Cardiac fibroblast (primary cell): ENCODE results near the gene KDM5A.
A peak's percentile ranks its signal among the peaks of the same experiment; 100 is the strongest.
"Not testable (repeated sequence)": the region's sequence is repeated elsewhere in the genome, so short reads cannot be mapped to it uniquely, and the experiment has no call there.

Experiments used
- DNase-seq, 2 donors: peaks; one replicate each; pipeline versions ENCODE4 v3.0.0 to v3.0.0-alpha.2; 2010; ENCODE audit warnings: low read depth in 2 of 2
- H3K4me3 ChIP-seq, 2 donors: replicated peaks in 1 of 2; 1 replicate in 1 of 2; 2 replicates in 1 of 2; pipeline ENCODE4 v1.5.1; 2011; ENCODE audit warnings: low read depth in 2 of 2, low read length in 2 of 2, mild to moderate bottlenecking in 2 of 2, moderate library complexity in 1 of 2
- TF ChIP-seq, protein P1 (sequence below): IDR thresholded peaks from one replicate; pipeline ENCODE4 v1.5.1; 2011; ENCODE audit warnings: low read depth, mild to moderate bottlenecking, low read length, inconsistent platforms

Gene KDM5A

DNA sequence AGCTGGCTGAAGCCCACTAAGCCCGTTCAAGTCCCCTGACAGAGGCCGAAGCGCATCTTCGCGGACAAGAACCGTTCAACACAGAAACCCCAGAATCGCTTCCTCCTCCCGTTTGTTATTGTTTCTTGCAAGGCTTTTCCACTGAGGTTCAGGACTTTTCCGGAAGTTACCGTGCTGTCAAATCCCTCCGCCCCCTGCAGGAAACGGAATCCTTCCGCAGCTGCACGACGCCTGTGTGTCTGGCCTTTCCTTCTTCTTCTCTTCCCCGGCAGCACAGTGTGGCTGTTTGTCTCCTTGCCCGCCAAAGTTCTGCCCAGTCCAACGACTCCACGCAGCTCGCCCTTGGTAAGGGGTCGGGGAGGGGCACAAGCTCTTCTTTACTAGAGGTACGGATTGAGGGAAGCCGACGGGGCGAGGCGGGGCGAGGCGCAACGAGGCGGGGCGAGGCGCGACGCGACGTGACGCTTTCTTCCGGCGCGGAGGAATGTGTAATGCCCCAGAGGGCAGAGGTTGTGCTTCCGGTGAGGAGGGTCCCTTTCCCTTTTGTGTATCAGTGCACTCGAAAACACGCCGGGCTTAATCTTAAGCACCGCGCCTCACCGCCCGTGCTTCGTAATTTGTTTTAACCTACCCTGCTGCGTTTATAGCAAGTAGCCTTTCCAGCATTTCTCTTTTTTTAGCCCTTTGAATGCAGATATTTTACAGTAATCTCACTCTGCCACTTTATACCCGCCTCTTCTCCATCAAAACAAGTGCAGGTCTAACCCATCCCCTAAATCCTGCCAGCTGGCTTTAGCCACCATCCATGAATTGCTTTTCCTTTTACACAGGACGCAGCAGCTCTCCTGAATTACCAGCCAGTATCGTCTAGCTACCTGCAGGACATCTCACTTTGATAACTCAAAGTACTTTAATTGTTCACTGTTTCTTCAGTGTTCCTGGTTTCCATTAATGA lies at the start of gene KDM5A:
KDM5A (minus strand) TSS at position 179 of the 955 bp plus-strand sequence. CDS start 229 bp downstream, outside the sequence.
- H3K4me3 ChIP-seq: peak within 1 kb of the TSS; percentile 81 to 85
- TF ChIP-seq, protein P1, sequence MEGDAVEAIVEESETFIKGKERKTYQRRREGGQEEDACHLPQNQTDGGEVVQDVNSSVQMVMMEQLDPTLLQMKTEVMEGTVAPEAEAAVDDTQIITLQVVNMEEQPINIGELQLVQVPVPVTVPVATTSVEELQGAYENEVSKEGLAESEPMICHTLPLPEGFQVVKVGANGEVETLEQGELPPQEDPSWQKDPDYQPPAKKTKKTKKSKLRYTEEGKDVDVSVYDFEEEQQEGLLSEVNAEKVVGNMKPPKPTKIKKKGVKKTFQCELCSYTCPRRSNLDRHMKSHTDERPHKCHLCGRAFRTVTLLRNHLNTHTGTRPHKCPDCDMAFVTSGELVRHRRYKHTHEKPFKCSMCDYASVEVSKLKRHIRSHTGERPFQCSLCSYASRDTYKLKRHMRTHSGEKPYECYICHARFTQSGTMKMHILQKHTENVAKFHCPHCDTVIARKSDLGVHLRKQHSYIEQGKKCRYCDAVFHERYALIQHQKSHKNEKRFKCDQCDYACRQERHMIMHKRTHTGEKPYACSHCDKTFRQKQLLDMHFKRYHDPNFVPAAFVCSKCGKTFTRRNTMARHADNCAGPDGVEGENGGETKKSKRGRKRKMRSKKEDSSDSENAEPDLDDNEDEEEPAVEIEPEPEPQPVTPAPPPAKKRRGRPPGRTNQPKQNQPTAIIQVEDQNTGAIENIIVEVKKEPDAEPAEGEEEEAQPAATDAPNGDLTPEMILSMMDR: no peak
- peak; percentile 96 for DNase-seq

DNA sequence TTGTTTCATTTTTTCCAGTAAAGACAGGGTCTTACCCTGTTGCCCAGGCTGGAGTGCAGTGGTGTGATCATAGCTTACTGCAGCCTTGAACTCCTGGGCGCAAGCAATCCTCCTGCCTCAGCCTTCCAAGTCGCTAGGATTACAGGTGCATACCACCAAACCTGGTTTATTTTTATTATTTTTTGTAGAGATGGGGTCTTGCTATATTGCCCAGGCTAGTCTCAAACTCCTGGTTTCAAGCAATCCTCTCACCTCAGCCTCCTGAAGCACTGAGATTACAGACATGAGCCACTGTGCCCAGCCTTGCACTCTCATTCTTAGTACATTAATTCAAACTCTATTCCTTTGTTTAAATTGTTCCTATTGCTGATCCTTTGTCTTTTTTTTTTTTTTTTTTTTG lies 46.6 kb upstream of the KDM5A start:
- not testable (repeated sequence) for DNase-seq, H3K4me3 ChIP-seq

DNA sequence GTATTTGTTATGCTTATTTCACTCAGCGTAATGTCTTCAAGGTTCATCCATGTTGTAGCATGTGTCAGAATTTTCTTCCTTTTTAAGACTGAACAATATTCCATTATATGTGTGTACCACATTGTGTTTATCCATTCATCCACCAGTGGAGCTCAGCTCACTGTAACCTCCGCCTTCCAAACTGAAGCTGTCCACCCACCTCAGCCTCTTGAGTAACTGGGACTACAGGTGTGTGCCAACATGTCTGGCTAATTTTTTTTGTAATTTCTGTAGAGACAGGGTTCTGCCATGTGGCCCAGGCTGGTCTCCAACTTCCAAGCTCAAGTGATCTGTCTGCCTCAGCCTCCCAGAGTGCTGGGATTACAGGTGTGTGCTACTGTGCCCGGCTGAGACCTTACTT lies 33.4 kb upstream of the KDM5A start:
- TF ChIP-seq, protein P1: no peak
- H3K4me3 ChIP-seq: no peak overlapping the region
- no peak for DNase-seq

DNA sequence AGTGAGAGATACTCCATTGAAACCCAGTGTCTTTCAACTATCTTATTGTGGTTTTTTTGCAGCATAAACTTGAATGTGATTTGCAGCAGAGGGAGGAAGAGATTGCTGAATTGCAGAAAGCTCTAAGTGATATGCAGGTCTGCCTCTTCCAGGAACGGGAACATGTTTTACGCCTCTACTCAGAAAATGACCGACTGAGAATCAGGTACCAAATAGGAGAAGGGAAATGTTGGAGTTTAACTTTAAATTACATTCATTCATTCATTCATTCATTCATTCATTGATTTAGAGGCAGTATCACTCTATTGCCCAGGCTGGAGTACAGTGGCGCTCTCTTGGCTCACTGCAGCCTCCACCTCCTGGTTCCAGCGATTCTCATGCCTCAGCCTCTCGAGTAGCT lies 29.3 kb upstream of the KDM5A start:
- no peak overlapping the region for H3K4me3 ChIP-seq
- no peak for DNase-seq
- TF ChIP-seq, protein P1: no peak

DNA sequence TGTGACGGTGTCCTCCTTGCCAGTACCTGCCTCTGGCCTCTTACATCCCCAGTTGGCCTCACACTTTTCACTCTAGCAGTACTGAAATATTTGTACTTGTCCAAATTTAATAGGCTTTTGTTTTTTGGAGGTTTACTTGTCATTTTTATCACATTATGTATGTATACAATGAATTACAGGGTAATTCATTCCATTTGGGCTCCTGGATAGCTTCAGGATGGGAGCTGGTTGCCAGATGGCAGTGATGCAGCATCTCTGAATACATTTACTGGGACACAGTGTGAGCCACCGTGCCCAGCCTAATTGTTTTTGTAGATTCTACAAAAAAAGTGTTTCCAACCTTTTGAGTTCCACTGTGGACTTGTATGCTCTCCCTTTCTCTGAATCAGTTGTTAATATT lies 25.7 kb upstream of the KDM5A start:
- TF ChIP-seq, protein P1: no peak
- DNase-seq: no peak

DNA sequence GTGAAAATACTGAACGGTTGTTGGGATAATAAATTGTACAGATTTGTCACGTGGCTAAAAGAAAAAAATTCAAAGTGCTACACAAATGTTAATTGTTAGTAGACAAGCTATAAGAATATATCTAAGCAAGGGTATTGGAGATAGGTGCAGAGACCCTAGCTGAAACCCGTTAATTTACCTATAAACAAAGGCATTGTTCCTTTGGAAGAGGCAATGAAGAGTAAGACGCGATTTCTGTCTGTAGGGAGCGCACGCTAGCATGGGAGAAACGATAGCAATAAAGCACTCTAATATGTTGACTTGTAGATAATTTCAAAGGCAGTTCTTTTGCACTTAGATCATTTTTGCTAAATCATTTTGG lies 12.9 kb upstream of the KDM5A start:
- peak overlapping the region; percentile 71 to 81 for H3K4me3 ChIP-seq
- DNase-seq: peak; percentile 41 to 54
- TF ChIP-seq, protein P1: peak; percentile 33

More for the DNA sequence above, 25.7 kb upstream of the KDM5A start:
- no peak overlapping the region for H3K4me3 ChIP-seq

DNA sequence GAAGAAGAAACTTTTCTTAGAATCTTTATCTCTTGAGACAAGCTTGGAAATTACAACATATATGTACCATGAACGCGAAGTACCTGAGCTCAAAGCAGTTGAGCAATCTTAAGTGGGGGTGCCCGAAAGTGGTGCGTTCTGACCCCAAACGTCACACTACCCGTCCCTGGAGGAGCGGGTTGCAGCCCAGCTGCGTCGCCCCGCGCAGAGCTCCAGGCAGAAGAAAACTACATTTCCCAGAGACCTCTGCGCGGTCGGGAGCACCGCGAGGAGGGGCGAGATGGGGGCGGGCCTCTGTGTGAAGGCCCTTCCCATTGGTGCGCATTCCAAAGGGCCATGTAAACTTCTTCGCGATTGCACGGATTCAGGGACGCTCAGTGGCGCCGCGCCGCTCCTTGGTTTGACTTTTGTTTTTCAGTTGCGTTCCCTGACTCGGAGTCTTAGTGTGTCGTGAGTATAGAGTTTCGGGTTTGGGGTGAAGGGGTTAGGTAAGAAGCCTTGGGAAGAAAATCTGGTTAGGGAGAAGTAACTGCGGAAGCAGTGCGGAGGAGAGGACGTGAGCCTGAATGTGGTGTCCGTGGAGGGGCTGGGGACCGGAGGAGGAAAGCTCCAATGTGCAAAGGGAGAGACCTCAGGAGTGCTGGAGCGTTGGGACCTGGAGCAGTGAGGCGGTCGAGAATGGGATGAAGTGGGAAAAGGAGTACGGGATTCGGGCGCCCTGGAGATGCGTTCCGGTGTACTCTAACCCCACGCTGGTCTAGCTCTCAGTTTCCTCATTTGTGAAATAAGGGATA lies 12.3 kb upstream of the KDM5A start, which contains the start of gene CCDC77:
CCDC77 (plus strand) TSS at position 410 of the 794 bp plus-strand sequence. CDS start 7,740 bp downstream, outside the sequence.
- peak; percentile 93 for DNase-seq
- peak within 1 kb of the TSS; percentile 71 to 81 for H3K4me3 ChIP-seq
- TF ChIP-seq, protein P1: peak; percentile 31
